ENCODE results near the gene SLIRP. TPM values are rescaled to one million over a fixed set of nuclear protein-coding genes. Genes with fewer than 3 reads are reported as not detected.

SLIRP gene
- total RNA-seq, 1 donor from 2014 or later, result 58.0 TPM

GRCh38 chr14:77760381-77761204, 52.7 kb downstream of the SLIRP start, which contains the start of gene SNW1:
SNW1 (minus strand) TSS chr14:77761156; CDS start chr14:77761127, 29 bp downstream.
- intact Hi-C loops (cut with DNase I), result no loop called here
- DNase-seq (peak; percentile 95), ATAC-seq (peak; percentile 97 to 99)
- Histone ChIP-seq H3K4me1 (peaks cover 44% of the 10 kb centered on the region), H3K27ac (peak within 1 kb of the TSS; percentile 92), H3K36me3 (no peaks in the 10 kb centered on the region), H3K4me3 (peak within 1 kb of the TSS; percentile 91), H3K9me3 (no peaks in the 10 kb centered on the region), H3K27me3 (ENCODE audit: low read depth) (no peaks in the 10 kb centered on the region)
- TF ChIP-seq CTCF (IDR thresholded peaks at IDR 0.05), result no peak

- Histone ChIP-seq H3K27ac (peak overlapping the region; percentile 92), H3K36me3 (no peaks in the 10 kb centered on the region), H3K27me3 (ENCODE audit: low read depth) (no peaks in the 10 kb centered on the region), H3K4me3 (peak overlapping the region; percentile 91), H3K9me3 (no peaks in the 10 kb centered on the region), H3K4me1 (peaks cover 44% of the 10 kb centered on the region)
- ATAC-seq, result peak; percentile 37 to 53
- no peak for DNase-seq
- intact Hi-C loops (cut with DNase I), result no loop called here
- TF ChIP-seq CTCF (IDR thresholded peaks at IDR 0.05), result peak; percentile 16
Observed at GRCh38 chr14:77761205-77761931, 53.5 kb downstream of the SLIRP start.

- peaks cover 27% of the 10 kb centered on the region for H3K4me1 ChIP-seq
- H3K36me3 ChIP-seq, result no peaks in the 10 kb centered on the region
- no peaks in the 10 kb centered on the region for H3K9me3 ChIP-seq
- intact Hi-C loops (cut with DNase I), result no loop called here
- no peak for TF ChIP-seq CTCF (IDR thresholded peaks at IDR 0.05)
- ATAC-seq, result no peak
- DNase-seq, result no peak
- H3K27ac ChIP-seq, result no peak overlapping the region
- H3K27me3 ChIP-seq (ENCODE audit: low read depth), result no peaks in the 10 kb centered on the region
- H3K4me3 ChIP-seq, result no peak overlapping the region
Observed at GRCh38 chr14:77763316-77763715, 55.4 kb downstream of the SLIRP start.

- no peaks in the 10 kb centered on the region for H3K9me3 ChIP-seq
- intact Hi-C loops (cut with DNase I), result no loop called here
- no peak for DNase-seq
- ATAC-seq, result no peak
- H3K27ac ChIP-seq, result no peak overlapping the region
- H3K4me1 ChIP-seq, result peaks cover 20% of the 10 kb centered on the region
- no peaks in the 10 kb centered on the region for H3K27me3 ChIP-seq (ENCODE audit: low read depth)
- no peak for TF ChIP-seq CTCF (IDR thresholded peaks at IDR 0.05)
- H3K36me3 ChIP-seq, result no peaks in the 10 kb centered on the region
- H3K4me3 ChIP-seq, result no peak overlapping the region
Observed at GRCh38 chr14:77763978-77764377, 56.1 kb downstream of the SLIRP start.

Other genes starting within 250 kb of the SLIRP start
- not detected for gene ISM2, start 209.3 kb upstream of the SLIRP start, total RNA-seq
- 46.1 TPM for gene SPTLC2, start 91.5 kb upstream of the SLIRP start, total RNA-seq
- gene ALKBH1, start 80 bp upstream of the SLIRP start, total RNA-seq, result 12.5 TPM
- 61.7 TPM for gene SNW1, start 53.1 kb downstream of the SLIRP start, total RNA-seq
- gene ADCK1, start 92.0 kb downstream of the SLIRP start, total RNA-seq, result 7.4 TPM

Measured in lower lobe of right lung (tissue), 2 donors.